HG03432 (cell line): Measurements from ENCODE around the gene PRSS36.
"Not testable (repeated sequence)": the region's sequence is repeated elsewhere in the genome, so short reads cannot be mapped to it uniquely, and the experiment has no call there.

Source experiments
- ATAC-seq: cut with Tn5 transposase; IDR thresholded peaks from one replicate; pipeline ENCODE4 v1.9.1; 2021; ENCODE audit warnings: mild to moderate bottlenecking, moderate library complexity; ENCODE audit not compliant: unreplicated experiment

PRSS36 gene

DNA sequence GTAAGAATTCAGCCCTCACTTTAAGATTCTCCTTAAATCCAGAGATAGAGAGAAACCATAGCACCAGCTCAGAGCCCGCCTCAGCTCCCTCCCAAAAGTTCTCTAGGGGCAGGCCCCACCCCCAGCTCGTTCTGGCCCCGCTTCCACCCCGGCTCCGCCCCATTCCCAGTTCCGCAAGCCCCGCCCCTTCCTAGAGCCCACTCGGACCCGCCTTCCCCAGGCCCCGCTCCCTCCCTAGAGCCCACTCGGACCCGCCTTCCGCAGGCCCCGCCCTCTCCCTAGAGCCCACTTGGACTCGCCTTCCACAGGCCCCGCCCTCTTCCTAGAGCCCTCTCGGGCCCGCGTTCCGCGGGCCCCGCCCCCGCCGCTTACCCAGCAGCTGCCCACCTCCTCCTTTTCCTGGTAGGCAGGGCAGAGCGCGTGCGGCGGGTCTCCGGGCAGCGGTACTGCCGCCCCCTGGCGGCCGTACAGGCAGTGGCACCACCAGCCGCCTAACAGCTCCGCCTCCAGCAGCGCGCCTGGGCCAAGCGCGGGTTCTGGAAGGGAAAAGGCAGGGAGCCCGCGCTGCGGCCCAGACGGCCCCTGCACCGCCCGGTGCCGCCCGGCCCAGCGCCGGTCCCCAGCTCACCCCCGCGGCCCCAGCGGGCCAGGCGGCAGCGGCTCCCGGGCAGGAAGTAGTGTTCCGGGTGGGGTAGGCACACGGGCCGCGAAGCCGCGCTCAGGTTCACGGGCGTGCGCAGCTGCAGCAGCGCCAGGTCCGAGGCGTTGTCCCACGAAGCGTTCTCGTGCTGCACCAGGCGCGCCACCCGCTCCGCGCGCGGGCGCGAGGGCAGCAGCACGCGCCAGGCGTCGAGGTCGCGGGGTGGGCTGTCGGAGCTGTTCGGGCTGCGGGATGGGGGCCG, 7.5 kb downstream of the PRSS36 start:
- ATAC-seq = peak; percentile 90

DNA sequence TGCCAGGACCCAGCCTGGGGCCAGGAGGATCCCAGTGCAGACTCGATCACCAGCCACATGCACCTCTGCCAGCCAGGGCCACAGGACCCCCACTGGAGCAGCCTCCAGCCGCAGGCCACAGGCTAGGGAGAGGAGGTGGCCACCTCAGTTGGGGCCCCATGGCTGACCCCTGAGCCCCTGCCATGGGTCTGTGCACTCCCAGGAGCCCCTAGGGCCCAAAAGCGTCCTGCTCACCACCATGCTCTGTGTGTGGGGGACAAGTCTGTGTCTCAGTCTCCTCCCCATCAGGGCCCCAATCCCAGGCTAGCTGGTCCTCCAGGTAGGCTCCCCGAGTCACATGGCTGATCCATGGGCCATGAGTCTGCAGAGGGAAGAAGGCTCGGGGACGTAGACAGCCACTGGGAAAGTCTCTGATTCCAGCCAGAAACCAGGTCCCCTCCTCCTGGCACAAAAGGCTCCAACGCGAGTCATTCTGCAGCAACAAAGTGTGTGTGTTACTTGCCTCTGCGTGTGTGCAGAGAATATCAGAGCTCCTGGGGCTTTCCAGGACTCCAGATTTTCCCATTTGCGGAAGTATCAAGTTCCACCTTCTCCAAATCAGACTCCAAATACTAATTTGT, 8.3 kb downstream of the PRSS36 start:
- ATAC-seq = peak; percentile 0

DNA sequence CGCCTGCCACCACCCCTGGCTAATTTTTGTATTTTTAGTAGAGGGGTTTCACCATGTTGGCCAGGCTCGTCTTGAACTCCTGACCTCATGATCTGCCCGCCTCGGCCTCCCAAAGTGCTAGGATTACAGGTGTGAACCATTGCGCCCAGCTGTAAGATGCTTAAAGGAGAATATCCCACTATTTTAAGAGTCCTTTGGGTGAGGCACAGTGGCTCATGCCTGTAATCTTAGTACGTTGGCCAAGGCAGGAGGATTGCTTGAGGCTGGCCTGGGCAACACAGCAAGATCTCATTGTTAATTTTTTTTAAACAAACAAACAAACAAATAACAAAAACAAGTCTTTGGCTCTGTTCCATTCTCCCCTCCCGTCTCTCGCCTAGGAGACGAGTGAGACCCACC, 8.8 kb downstream of the PRSS36 start:
- not testable (repeated sequence) for ATAC-seq

DNA sequence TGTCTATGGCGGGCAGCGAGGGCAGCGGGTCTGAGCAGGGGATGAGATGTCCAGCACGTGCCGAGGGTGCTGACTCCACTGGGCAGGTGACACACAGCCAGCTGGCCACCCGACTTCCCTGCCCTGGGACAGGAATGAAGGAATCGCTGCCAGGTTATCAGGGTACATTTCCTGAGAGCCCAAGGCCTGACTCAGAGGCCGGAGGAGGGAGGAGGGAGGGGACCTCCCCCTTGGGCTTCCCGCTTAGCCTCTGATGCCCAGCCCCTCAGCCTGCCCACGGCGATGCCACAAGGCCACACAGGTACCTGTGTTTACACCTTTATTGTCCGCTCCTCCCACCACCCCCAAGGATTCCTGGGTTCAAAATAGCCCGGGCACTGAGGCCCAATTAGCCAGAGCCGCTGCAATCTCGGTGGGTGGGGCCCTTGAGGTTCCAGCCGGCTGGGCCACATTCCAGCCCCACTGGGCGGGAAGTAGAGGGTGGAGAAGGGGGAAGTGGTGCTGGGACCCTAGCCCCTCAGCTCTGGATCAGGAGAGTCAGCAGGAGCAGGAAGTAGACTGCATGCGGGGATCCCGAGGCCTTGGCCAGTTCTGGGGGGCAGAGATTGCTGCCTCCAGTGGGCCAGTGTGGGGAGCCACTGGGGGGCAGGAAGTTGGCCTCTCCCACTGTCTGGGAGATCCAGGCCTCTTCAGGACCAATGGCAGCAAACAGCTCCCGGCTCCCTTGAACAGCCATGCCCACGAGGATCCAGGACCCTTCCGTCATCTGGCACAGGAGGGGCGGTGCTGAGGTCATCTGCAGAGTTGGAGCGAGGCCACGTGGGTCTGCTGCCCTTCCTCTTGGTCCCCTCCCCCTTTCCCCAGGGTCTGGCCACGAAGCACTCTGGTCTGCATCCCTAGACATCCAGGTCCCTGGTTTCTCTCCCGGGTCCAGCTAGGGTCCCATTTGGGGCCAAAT, 11.0 kb downstream of the PRSS36 start:
- ATAC-seq = no peak

DNA sequence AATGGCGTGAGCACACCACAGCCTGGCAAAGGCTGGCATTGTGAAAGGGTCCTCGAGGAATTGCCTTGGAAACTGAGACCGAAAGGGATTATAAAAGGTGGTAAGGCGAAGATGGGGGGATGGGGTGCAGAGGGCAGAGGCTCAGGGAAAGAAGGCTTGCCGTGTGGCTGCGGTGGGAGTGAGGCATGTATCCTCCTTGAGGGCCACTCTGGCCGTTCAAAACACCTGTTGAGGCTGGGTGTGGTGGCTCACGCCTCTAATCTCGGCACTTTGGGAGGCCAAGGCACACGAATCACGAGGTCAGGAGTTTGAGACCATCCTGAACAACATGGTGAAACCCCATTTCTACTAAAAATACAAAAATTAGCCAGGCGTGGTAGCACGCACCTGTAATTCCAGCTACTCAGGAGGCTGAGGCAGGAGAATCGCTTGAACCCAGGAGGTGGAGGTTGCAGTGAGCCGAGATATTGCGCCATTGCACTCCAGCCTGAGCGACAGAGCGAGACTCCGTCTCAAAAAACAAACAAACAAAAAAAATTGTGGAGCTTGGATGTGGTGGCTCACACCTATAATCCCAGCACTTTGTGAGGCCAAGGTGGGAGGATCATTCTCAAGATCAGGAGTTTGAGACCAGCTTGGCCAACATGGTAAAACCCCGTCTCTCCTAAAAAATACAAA, 12.9 kb downstream of the PRSS36 start:
- not testable (repeated sequence) for ATAC-seq

DNA sequence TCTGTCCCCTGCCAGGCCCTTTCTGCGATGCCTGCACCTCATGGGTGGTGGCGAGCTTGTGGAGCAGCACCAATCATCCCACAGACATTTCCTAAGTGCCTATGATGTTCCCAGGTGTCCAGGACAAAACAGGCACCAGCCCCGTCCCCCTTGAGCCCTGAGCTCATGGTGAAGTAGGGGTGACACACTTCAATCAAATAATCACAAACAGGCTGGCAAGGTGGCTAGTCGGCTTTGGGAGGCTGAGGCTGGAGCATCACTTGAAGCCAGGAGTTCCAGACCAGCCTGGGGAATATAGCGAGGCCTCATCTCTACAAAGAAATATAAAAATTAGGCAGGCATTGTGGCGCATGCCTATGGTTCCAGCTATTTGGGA, 13.6 kb downstream of the PRSS36 start:
- ATAC-seq = no peak

DNA sequence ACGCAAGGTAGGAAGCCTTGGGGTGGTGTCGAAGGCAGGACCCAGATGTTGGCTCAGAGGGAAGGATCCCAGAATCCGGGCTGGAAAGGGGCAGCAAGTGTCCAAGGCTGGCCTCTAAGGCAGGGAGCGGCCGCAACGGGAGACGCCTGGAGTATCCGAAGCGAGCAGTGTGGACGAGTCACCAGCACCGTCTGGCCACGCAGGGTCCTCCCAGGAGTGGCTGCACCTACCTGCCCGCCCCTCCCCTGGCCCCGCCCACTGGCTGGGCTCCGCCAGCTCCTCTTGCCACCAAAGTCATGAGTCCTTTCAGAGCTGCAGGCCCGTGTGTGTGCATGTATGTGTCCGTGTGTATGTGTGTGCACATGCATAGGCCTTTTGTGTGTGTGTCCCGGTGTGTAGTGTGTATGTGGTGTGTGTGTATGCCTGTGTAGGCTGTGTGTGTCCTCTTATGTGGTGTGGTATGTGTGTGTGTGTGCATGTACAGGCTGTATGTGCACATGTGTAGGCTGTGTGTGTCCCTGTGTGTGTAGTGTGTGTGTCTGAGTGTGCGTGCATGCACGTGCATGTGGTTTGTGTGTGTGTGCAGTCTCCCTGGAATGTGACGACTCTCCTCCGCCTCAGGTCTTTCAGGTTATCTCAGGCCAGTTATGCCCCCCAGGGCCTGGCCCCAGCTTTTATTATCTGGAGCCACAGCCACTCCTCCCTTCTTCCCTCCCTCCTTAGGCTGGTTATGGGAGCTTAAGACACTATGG, 14.2 kb downstream of the PRSS36 start, which contains the start of gene PRSS8:
TSS of gene PRSS8 (minus strand) at position 193 of the 752 bp plus-strand sequence. CDS start 229 bp downstream, outside the sequence.
- no peak for ATAC-seq

DNA sequence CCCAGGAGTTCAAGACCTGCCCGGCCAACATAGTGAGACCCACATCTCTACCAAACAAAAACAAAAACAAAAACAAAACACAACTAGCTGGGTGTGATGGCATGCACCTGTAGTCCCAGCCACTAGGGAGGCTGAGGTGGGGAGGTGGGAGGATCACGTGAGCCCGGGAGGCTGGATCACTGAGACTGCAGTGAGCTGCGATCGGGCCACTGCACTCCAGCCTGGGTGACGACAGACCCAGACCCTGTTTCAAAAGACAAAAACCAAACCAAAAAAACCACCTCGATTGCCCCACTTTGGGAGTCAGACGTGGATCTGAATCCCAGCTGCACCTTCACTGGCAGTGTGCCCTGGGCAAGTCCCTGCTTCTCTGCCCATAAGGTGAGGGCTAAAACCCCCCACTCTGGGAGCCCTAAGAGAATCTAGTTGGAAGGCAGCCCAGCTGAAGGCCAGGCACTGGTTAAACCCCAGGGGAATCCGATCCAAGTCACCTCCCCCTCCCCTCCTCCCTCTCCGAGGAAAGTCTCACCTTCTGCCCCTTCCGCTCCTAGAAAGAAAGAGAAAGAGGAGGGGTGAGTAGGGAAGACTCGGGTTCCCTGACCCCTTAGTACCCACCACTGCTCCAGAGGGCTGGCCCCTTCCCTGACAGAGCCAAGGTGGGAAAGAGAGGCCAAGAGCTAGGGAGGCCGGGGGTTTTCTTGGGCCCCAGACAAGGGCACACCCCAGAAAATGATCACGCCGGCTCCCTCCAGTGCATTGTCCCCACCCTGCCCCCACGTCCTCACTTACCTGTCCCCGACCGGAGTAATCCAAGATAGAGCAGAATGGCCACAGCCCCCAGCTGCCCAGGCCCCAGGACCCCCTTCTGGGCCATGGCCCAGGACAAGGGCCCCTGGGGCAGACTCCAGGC, 15.0 kb downstream of the PRSS36 start:
- no peak for ATAC-seq

DNA sequence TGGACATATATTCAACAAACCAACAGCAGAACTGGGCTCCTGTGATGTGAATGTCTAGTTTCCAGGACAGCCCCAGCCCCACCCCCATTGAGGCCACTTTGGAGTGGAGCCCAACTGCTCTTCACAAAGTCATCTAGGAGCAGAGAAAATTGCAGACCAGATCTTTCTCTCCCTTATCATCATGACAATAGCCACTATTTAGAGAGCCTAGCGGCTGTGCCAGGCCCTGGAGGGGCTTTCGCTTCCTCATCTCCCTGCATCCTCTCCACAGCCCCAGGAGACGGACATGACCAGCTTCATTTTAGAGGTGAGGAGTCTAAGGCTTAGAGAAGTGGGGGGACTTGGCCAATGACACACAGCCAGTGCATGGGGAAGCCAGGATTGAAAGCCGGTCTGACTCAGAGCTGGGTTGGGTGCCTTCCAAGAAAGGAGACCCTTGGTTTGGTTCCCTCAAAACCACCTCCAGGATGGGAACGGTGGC, 15.7 kb downstream of the PRSS36 start:
- no peak for ATAC-seq

DNA sequence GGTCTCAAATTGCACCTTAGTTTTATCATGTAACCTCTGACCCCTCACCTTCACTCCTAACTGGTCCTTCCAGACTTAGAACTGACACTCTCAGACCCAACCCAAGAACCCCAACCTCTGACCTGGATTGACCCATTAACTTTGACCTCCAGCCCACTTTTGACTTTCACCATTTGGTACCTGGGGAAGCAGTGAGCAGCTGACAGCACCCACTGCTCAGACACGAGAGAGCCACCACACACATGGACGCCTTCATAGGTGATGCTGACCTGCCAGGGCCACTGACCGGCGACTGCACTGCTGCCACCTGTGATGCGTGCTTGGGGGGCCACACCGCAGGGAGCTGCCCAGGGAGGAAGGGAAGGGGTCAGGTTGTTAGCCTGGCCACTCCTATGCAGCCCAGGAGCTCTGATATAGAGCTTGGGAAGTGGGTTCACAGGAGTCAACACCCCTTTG, 16.8 kb downstream of the PRSS36 start:
- ATAC-seq = no peak

DNA sequence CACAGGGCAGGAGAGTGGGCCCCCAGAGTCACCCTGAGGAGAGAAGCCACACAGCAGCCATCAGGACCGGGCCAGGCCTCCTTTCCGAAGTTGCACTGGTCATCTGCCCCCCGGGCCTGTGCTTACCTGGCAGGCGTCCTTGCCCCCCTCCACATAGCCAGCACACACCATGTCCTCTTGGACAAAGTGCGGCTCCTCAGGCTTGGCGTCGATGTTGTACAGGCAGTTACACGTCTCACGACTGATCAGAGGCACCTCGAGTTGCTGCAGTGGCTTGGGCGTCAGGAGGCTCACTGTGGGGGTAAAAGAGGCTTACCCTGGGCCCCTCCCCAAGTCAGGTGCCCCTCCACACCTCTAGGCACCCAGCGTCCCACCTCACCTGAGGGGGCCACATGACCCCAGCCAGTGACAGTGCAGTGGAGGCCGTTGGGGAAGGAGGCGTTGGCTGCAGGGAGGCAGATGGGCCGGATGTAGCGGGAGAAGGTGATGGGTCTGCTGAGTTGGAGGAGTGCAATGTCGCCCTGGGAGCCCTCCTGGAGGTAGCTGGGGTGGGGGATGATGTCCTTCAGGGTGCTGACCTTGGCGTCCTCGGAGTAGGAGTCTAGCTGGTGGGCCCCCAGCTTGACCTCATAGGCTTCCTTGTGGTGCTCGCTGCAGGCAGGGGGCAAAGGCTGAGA, 17.4 kb downstream of the PRSS36 start:
- ATAC-seq = no peak

DNA sequence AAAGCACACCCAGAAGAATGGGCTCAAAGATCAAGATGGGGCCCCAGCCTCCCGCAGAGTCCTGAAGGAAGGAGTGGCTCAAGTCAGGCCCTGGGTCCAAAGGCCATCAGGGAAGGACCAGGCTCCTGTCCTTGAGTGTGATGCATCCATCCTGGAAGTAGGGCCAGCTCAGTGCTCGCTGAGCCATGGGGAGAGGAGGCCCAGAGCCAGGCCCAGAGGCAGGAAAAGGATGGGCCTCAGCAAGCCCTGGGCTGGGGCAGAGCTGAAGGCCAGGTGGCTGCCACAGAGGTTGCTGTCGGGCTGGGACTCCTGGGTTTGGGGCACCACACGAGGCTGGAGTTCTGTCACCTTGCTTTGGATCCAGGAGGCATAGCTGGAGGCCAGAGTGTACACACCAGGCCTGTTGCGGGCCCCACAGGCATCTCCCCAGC, 18.0 kb downstream of the PRSS36 start:
- no peak for ATAC-seq

DNA sequence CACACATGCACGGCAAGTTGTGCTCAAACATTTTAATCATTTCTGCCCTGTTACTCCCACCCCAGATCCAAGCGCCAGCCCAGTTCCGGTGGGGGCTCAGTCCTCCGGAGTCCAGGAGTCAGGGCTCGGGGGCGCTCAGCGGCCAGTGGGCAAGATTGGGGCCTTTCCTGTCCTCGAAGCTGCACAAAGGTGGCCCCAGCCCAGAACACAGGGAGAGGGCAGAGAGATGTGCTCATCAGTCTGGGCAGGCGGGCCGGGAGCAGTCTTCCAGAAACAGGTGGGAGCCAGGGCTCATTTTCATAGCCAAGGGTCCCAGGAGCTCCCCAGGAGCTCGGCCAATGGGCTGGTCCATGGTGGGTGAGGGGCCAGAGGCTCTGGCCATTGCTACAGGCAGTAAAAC, 18.4 kb downstream of the PRSS36 start:
- ATAC-seq = no peak

DNA sequence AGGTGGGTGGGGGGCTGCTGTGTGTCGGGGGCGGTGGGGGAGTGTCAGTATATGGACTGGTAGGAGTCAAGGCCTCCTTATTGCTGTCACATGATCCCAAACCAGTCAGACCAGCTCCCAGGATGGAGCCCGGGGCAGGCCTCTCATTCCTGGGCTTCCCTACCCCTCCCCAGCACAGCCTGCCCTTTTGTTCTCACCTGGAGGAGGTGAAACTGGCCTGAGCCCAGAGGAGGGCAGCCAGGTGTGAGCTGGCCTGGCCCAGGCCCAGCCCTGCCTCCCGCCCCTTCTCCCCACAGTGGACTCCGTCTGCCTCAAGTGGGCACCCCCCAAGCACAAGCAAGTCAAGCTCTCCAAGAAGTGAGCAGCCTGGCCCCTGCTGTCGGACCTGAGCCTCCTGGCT, 19.0 kb downstream of the PRSS36 start:
- no peak for ATAC-seq

DNA sequence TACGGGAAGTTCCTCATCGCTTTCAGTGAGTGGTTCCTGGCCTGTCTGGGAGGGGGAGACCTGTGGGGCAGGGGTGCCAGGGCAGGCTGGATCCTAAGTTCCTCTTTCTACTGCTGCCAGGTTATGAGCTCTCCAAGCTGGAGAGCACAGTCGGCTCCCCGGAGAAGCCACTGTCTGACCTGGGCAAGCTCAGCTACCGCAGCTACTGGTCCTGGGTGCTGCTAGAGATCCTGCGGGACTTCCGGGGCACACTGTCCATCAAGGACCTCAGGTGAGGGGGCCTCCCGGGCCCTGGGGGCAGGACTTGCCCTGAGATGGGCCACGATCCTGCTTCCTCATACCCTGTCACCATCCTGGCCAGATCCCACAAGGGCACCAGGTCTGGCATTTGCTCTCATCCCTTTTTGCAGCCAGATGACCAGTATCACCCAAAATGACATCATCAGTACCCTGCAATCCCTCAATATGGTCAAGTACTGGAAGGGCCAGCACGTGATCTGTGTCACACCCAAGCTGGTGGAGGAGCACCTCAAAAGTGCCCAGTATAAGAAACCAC, 19.5 kb downstream of the PRSS36 start:
- no peak for ATAC-seq

DNA sequence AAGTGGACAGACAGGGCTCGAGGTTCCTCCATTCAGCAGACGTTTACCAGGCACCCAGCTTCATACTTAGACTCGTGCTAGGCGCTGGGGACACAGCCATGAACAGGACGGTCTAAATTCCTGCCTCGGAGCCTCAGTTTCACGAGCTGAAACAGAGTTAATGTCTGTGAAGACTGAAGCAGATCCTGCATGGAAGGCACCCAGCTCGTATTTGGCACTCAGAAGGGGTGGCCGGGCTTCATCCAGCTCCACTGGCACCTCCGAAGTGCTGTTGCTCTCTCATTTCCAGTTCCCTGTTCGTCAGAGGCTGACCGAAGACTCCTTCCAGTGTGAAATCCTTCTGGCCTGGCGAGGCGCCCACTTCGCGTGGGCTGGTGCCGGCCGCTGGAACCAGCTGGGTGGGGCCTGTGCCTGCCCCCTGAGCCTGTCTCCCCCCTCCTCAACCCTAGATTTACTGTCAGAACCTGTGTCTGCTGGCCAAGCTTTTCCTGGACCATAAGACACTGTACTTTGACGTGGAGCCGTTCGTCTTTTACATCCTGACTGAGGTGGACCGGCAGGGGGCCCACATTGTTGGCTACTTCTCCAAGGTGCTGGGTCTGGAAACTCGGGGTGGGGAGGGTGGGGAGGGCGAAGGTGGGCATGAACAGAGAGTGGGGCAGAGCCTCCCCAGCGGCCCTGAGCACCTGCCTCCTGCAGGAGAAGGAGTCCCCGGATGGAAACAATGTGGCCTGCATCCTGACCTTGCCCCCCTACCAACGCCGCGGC, 20.1 kb downstream of the PRSS36 start:
- ATAC-seq = no peak
